HG03196 (cell line): ENCODE measurements around the gene PLAU.
"Not testable (repeated sequence)": the region's sequence is repeated elsewhere in the genome, so short reads cannot be mapped to it uniquely, and the experiment has no call there.

Experiments
- ATAC-seq: cut with Tn5 transposase; IDR thresholded peaks from one replicate; pipeline ENCODE4 v1.9.1; 2021; ENCODE audit not compliant: unreplicated experiment

The PLAU gene

DNA sequence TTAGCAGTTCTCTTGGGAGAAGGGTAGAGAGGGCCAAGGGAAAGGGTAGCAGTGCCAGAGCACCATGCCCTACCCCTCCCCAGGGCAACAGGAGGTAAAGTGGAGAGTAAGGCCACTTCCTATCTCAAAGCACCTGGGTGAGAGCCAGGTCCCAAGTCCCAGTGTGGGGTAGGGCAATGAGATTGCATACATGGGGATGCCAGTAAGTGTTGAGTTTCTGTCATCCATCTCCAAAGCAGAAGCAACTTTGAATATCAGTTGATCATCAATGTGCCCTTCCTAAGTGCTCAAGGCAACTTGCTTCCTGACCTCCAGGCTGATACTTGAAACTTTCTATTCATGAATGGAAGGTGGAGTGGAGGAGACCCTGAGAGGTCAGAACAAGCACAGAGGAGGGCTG lies 34.4 kb upstream of the PLAU start:
- ATAC-seq, result no peak

DNA sequence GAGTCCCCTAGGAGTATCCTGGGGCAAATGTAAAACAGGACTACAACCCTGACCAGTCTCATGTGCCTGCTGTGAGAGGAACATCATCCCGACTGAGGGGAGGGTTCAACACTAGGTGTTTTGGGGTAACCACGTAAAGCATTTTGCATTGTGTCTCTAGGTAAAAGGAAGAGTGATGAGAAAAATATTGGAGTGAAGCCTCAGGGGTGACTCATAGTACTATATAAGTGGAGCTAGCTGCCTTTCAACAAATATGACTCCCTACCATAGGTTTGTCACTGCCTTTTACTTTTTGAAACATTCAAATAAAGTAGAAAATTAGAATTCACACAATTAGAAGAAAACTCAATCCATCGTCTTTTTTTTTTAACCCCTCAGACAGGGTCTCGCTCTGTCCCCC lies 34.0 kb upstream of the PLAU start:
- ATAC-seq, result no peak

DNA sequence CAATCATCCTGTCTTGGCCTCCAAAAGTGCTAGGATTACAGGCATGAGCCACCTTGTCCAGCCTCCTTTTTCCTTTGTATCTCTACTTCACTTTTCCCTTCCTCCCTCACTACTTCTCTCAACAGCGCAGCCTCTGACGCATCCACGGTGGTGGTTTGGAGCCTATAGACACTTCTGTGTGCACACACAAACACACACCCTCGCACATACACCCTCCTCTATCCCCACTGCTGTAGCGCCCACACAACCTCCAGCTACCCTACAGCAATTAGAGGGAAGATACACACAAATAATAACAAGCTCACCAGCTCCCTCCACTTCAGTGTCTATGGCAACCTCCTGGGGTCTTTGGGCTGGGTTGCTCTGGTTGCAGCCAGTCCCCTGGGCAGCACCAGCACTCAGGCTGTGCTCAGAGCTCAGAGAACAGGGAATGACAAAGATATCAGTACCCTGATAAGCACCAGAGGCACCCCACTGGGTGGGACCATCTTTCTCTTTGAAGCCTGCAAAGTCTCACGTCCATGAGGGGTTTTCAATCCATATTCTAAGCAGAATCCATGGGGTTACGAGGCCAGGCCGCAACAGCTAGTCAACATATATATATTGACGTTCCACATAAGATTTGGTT lies 33.3 kb upstream of the PLAU start:
- no peak for ATAC-seq

DNA sequence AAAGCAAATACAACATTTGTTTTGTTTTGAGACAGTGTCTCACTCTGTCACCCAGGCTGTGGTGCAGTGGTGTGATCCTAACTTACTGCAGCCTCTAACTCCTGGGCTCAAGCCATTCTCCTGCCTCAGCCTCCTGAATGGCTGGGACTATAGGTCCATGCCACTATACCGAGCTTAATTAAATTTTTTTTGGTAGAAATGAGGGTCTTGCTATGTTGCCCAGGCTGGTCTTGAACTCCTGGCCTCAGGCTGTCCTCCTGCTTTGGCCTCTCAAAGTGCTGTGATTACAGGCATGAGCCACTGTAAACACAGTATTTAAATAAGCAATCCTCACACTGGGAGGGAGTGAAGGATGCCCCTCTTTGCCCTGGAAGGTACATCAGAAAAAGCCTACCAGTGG lies 32.6 kb upstream of the PLAU start:
- no peak for ATAC-seq

DNA sequence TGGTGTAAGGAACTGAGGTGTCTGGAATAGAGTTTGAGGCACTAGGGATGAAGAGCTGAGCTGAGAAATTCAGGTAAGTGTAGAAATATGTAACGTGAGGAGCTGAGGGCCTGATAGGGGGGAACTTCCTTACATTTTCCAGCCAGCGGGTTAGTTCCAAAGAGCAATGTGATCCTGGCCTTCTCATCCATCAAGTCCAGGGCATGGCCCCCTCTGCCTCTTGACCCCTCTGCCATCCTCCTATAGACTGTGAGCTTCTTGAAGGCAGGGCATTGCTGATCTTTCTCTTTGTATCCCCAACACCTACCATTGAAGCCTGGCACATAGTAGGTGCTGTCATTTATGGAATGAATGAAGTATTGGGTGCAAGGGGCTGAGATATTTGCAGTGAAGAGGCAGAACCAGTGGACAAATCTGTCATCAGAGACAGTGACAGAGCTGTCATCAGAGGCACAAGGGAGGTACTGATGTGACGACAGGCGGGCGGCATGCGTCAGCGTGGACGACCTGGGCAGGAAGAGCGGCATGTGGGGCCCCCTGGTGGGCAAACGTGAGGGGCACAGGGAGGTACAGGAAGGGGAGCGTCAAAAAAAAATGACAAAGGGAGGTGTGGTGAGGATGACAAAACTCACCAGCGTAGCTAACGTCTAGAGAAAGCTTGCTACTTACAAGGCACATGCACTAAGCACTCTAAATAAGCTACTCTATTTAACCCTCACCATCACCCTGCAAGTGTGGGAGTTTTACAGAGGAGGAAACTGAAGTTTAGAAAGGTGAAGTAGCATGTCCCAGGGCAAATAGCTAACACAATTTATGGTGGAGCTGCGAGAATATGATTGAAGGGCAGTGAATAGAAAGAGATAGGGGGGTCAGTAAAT lies 31.4 kb upstream of the PLAU start:
- peak; percentile 54 for ATAC-seq

DNA sequence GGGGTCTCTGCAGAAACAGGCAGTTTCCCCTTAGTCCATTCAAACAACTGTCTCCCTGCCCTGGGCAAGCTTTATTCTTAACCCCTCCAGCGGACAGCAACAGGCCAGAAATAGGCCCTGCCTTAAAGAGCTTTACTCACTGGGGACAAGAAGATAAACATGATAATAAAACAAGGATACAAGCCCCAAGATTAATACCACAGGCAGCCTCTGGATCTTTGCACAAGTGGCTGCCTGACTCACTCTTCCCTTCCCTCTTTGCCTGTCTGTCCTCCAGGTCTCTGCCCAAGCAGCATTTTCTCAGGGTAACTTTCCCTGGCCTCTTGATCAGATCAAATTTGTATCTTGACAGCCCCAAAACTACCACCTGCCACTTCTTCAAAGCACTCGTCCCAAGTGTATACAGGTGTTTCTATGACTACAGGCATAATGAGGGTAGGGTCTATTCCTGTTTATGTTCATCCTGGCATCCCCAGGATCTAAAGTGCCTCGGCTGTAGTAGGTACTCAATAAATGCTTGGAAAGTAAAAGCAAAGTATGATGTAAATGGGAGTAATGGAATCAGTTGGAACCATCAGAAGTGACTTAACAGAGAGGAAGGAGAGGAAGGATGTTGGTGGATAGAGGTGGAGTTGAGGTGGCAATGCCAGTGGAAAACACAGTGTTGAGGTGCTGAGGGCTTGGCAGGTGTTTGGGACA lies 29.6 kb upstream of the PLAU start:
- ATAC-seq, result no peak

DNA sequence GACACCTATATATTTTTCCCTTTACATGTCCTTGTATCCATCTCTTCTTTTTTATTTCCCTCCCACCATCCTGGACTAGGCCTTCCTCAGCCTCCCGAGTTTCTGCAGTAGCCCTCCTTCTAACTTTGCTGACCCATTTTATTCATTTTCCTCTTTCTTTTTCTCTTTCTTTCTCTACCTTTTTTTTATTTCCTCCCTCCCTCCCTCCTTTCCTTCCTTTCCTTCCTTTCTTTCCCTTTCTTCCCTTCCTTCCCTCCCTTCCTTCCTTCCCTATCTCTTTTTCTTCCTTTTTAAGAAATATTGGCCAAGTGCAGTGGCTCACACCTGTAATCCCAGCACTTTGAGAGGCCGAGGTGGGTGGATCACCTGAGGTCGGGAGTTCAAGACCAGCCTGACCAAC lies 26.9 kb upstream of the PLAU start:
- ATAC-seq, result no peak

DNA sequence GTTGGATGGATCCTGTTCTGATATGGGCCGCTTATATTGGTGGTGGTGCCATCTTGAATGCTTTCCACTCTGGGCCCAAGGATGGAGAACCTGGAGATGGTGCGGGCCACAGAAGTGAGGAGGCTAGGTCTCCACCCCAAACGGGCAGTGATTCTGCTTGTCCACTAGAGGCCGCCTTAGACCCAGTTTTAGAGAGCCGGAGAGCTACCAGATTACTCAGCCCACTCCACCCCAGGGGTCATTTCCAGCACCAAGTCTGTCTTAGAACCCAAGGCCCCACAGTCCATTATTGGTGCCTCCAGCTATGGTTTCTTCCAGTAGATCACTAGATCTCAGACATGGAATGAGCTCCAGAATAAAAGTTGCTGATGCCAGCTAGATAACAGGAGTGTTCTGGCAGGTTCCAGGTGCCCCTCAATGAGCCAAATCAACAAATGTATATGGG lies 24.8 kb upstream of the PLAU start:
- no peak for ATAC-seq

DNA sequence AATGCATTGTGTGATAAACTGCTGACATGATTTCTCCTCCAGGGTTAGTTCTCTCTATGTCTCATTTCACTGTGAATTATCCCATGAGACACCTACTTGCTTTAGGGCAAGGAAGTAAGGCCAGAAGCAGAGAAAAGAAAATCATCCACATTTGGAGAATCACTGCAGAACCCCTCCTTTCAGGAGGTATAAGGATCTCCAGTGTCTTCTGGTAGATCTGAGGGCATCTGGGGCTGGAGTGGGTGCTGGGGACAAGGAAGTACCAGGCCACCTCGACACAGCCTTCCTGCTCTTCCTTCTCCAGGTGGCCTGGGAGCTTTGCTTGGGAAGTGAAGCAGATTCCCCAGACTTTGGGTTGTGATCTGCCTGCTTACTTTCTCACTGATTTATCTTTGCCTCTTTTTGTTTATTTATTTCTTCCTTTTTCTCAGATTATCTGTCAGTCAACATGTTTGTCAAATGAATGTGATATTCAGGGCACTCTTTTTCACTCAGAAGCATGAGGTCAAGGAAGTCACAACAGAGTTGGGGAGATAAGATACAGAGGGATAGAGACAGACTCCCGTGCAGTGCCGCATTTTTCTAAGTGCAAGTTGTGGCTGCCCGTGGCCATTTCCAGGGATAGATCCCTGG lies 24.2 kb upstream of the PLAU start:
- no peak for ATAC-seq

DNA sequence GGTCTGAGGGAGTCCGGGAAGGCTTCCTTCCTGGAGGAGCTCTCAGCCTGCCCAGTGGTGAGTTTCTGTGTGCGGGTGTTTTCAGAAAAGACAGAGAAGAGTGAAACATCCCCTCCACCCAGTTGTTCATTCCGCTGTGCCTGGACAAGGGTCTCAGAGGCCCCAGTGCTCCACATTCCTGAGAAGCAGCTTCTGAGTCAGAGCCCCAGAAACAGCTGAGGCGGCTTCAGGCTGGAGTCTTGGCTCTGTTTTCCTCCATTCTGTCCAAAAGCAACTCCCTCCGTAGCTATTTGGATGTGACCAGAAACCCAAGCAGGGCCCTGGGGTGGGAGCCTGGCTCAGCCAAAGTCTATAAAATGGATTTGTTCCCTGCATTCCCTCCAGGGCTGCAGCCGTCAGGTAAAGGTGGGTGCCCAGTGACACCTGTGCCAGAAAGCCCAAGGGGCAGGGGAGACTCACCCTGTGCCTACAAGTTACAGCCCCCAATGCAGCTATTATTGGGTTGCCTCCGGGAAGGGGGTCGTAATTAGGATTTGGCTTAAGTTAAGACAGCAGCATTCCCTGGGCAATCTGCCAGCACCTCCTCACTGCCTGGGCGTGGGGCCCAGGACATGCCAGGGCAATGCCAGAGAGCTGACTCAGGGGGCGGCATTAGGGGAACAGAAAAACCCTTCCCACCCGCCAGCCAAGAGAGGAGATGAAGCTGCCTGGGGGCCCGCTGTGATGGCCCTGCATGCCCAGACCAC lies 23.5 kb upstream of the PLAU start:
- no peak for ATAC-seq

DNA sequence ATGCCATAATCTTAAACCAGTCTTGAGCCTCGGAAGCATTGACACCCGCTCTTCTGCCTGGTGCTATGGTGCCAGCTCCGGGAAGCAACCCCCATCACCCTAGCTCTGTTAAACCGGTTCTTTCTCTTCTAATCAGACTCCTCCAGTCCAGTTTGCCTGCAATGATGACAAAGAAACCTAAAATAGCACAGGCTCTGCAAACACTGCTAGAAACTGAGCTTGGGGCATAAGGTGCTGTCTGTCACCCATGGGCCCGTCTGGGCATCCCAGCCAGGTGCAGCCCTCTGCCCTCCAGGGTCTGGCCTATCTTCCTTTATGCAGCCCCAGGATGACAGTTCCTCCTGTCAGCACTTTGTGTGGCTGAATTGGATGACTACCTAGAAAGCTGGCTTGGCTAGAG lies 22.4 kb upstream of the PLAU start:
- no peak for ATAC-seq

DNA sequence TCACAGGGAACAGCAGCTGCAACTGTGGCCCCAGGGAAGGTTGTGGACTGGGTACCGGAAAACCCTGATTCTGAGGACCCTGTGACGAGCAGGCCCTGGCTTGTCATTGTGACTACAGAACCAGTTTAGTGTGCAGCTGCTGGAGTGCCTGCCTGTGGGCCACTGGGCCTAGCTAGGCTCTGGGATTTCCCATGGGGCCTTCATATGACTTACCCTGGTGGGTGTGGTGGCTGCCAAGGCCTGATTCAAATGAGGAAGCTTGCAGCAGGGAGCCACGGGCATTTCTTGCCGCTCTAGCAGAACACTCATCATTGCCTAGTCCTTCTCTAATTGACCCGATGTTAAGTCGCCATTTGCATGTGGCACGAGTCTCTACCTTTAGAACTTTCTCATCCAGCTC lies 21.9 kb upstream of the PLAU start:
- ATAC-seq, result no peak

DNA sequence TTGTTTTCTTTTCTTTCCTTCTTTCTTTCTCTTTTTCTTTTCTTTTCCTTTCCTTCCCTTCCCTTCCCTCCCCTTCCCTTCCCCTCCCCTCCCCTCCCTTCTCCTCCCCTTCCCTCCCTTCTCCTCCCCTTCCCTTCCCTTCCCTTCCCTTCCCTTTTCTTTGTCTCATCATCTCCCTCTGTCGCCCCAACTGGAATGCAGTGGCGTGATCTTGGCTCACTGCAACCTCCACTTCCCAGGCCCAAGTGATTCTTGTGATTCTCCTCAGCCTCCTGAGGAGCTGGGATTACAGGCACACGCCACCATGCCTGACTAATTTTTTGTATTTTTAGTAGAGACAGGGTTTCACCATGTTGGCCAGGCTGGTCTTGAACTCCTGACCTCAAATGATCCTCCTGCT lies 21.5 kb upstream of the PLAU start:
- ATAC-seq, result not testable (repeated sequence)

DNA sequence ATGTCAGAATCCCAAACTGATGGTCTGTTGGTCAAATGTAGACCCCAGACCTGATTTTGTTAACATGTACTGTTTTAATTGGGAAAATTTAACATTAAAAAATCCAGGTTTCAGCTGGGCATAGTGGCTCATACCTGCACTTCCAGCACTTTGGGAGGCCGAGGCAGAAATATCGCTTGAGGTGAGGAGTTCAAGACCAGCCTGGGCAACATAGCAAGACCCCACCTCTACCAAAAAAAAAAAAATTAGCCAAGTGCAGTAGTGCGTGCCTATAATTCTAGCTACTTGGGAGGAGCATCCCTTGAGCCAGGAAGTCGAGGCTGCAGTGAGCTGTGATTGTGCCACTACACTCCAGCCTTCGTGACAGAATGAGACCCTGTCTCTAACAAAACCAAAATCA lies 20.7 kb upstream of the PLAU start:
- no peak for ATAC-seq

DNA sequence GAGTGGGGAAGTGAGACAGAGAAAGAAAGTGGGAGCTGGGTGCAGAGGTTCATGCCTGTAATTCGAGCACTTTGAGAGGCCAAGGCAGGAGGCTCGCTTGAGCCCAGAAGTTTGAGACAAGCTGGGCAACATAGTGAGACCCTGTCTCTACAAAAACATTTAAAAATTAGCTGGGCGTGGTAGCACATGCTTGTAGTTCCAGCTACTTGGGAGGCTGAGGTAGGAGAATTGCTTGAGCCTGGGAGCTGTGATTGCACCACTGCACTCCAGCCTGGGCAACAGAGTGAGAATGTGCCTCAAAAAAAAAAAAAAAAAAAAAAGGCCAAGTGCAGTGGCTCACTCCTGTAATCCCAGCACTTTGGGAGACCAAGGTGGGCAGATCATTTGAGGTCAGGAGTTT lies 20.1 kb upstream of the PLAU start:
- not testable (repeated sequence) for ATAC-seq

DNA sequence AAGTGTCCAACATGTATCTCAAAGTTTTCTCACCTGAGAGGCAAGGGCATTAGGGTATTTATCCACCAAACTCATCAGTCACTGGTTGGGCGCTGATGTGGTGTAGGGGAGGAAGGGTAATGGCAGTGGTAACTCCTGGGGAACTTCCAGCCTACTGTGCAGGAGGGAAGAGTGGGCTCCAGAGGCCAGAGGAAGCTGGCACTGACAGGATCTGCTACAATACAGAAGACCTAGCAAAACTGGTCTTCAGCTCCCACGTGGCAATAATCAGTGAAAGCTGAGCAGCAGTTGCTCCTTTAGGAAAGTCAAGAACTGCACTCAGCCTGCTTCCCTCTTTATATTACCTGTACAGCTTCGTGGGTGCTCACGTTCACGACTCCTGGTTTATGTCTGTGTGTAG lies 19.4 kb upstream of the PLAU start:
- ATAC-seq, result no peak

DNA sequence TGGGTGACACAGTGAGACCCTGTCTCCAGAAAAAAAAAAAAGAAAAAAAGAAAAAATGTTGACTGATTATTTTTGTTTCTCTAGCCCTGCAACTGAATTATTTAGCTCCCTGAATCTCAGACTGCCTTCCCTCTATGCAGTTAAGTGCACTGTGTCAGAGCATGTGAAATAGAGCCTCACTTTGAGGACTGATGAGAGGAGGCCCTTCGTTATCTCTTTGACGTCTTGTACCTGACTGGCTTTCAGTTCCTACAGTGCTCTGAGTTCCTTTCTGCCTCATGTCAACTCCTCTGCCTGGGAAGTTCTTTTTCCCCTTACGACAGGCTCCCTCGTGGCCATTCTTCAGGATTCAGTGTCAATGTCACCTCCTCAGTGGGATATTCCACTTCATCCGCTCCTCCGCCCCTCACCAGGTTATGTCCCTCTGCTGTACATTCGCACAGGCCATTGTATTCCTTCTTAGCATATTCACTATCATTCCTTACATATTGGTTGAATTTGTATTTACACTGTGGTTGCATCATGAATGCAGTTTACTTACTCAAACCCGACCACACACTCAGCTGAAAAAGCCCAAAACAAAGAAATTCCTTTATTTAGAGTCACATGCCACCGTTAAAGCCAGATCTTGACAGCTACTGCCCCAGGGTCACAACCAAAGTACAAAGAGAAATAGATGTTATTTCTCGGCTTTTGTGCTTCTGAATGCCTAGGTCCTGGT lies 18.5 kb upstream of the PLAU start:
- ATAC-seq, result no peak

DNA sequence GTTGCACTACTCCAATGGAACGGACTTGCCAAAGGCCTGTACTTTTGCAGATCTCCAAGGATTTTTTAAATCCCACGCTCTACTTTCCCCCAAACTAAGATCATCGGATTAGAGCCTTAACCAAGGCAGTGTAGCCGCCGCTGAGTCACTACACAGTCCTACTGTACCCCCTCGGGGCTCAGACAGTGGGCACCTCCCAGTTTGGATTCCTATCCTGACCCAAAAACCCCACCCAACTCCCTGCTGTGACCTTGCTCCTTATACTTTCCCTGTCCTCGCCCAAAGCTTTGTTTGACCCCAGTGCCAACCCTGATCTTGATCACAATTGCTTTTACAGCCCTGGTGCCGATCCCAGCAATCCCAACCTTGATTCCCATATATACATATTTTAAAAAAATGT lies 17.5 kb upstream of the PLAU start:
- no peak for ATAC-seq

DNA sequence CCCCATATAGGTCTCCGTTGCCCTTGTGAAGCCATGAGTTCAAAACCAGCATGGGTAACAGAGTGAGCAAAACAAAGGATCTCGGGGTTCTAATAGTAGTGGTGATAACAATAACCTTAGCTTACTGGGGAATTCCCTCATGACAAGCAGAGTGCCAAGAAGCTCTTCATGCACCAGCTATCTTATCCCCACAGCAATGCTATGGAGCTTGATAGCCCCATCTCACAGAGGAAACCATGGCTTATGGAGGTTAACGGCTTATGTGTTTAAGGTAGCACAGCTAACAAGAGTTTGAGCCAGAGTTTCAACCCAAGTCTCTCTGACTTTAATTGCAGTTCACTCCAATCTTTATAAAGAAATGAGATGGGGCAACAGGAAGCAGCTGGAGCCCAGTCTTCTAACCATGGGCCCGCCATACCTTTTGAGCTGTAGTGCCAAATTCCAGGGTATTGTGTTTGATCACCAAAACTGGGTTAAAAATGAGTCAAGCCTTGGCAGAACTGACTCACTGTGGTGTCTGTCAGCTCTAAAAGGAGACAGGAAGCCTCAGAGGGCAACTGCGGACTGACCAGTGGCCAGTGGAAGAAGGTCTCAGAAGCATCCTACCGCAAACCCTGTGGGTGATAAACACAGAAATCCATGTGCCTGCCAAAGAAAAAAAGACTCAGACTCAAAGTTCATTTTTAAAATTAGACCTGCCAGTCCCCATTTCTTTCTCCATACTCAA lies 16.5 kb upstream of the PLAU start:
- ATAC-seq, result no peak

DNA sequence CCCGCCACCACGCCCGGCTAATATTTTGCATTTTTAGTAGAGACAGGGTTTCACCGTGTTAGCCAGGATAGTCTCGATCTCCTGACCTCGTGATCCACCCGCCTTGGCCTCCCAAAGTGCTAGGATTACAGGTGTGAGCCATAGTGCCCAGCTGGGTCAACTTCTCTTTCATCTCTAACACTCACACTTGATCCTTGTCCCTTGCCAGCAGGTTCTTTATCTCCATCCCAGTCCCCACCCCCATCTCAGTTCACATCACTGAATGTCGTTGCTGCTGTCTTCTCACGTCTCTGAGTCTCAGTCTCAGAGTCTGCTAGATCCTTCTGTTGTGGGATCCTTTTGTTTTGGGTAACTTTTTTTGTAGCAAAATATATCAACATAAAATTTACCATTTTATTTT lies 15.6 kb upstream of the PLAU start:
- not testable (repeated sequence) for ATAC-seq
